ENCODE measurements around the gene ELOVL2.
"Not testable (repeated sequence)": the region's sequence is repeated elsewhere in the genome, so short reads cannot be mapped to it uniquely, and the experiment has no call there.

ELOVL2 gene

GRCh38 chr6:11023032-11023431 is 21.1 kb downstream of the ELOVL2 start:
- DNase-seq (ENCODE audit: low read depth in 1 of 2, low spot score in 1 of 2) = no peak

- no peak for DNase-seq (ENCODE audit: low read depth in 1 of 2, low spot score in 1 of 2)
Measured at GRCh38 chr6:11021714-11022113, 22.4 kb downstream of the ELOVL2 start.

DNA sequence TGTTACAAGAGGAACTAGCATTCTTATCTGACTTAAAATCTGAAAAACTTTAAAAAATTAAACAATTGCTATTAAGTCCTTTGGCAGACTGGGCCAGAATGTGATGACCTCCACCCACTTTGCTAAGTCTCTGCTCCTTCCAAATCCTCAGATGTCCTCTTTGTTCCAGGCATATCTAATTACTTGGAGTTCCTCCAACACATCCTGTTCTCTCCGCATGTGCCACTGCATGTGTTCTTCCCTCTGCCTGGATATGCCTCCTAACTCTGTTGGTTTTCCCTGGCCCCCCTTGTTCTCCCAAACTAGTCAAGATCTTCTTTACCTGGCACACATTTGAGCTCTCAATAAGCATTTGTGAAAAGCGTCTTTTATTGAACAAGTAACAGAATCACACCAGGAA is 23.1 kb downstream of the ELOVL2 start:
- DNase-seq (ENCODE audit: low read depth in 1 of 2, low spot score in 1 of 2) = no peak

GRCh38 chr6:11018225-11018624 is 25.9 kb downstream of the ELOVL2 start:
- no peak for DNase-seq (ENCODE audit: low read depth in 1 of 2, low spot score in 1 of 2)

- no peak for DNase-seq (ENCODE audit: low read depth in 1 of 2, low spot score in 1 of 2)
Measured at GRCh38 chr6:11017090-11017489, 27.0 kb downstream of the ELOVL2 start.

GRCh38 chr6:11016452-11016851 is 27.7 kb downstream of the ELOVL2 start:
- DNase-seq (ENCODE audit: low read depth in 1 of 2, low spot score in 1 of 2) = no peak

- DNase-seq (ENCODE audit: low read depth in 1 of 2, low spot score in 1 of 2) = no peak
Measured at GRCh38 chr6:11015102-11015501, 29.0 kb downstream of the ELOVL2 start.

- no peak for DNase-seq (ENCODE audit: low read depth in 1 of 2, low spot score in 1 of 2)
Measured at GRCh38 chr6:11013721-11014070, 30.4 kb downstream of the ELOVL2 start.

- DNase-seq (ENCODE audit: low read depth in 1 of 2, low spot score in 1 of 2) = no peak
Measured at GRCh38 chr6:11012976-11013720, 31.0 kb downstream of the ELOVL2 start.

DNA sequence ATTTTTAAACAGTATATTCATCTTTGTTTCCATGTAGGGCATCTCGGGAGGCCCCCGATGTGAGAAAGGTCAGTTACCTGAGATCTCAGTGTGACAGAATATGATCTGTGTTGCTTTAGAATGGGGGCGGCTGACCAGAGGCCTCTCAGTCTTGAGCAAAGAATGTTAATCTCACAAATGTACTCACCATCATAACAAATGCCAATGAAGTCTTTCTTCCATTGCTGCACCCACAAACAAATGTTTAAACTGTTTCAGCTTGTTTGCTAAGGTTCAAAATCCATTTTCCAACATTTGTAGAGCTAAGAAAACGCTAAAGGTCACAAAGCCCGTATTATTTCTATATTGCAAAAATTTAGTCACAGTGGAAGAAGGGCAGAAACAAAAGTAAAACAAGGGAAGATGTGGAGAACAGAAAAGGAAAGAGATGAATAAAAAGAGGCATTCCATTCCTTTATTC is 31.8 kb downstream of the ELOVL2 start:
- DNase-seq (ENCODE audit: low read depth in 1 of 2, low spot score in 1 of 2) = no peak

DNA sequence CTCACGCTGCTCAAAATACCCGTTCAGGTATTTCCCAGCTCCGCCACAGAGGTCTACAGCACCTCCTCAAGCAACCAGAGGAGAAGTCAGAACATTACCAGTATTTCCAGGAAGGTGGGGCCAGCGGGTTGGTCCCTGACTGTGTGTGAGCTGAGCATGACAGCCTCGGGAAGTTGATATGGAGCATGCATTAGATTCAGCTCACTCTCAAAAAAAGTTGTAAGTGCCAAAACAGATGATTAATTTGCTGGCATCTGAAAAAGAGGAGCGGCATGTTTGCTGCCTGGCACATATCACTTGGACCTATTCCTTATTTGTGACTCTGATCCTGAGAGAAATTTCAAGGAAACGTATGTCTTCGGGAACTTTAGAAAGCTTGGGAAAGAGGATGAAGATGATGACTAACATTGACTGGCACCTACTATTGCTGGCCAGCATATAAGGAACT is 32.3 kb downstream of the ELOVL2 start:
- DNase-seq (ENCODE audit: low read depth in 1 of 2, low spot score in 1 of 2) = no peak

GRCh38 chr6:11009353-11009752 is 34.8 kb downstream of the ELOVL2 start:
- DNase-seq (ENCODE audit: low read depth in 1 of 2, low spot score in 1 of 2) = no peak

- DNase-seq (ENCODE audit: low read depth in 1 of 2, low spot score in 1 of 2) = no peak
Measured at GRCh38 chr6:11008821-11009220, 35.3 kb downstream of the ELOVL2 start.

DNA sequence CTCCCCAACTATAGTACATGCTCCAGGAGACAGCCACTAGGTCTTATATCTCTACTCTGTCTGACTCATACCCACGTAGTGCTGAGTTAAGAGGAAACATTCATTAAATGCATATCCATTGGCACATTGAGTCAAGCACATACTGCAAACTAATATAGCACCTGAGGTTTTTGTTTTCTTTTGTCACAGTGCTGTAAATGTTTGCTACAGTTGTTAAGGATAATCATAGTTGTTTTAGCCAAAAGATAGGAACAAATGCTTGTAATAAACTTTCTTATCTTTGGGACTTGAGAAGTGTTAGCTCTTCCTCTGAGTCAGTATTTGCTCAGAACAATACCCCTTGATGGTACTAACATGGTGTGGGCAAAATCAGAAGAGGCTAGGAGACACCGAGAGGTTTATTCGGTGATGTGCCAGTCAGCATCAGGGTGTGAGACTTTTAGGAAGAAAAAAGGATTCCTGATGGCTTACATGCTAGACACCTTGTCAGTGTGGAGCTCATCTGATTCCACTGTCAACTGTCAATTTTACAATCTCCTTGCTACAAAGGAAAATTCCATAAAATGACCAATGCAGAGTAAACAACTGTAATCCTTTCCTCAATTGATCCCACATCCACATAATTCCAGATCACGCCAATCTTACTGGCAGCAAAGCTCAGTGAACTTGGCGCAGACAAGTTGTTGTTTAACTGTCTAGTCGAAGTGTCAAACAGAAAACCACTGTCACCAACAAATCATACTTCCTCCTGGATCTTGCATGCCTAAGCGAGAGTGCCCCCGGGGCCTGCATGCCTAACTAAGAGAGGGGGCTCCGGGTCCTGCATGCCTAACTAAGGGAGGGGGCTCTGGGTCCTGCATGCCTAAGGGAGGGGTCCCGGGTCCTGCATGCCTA is 36.1 kb downstream of the ELOVL2 start:
- no peak for DNase-seq (ENCODE audit: low read depth in 1 of 2, low spot score in 1 of 2)

- DNase-seq (ENCODE audit: low read depth in 1 of 2, low spot score in 1 of 2) = no peak
Measured at GRCh38 chr6:11006061-11006460, 38.0 kb downstream of the ELOVL2 start.

GRCh38 chr6:11003297-11003696 is 40.8 kb downstream of the ELOVL2 start:
- DNase-seq (ENCODE audit: low read depth in 1 of 2, low spot score in 1 of 2) = not testable (repeated sequence)

GRCh38 chr6:11002176-11002575 is 41.9 kb downstream of the ELOVL2 start:
- DNase-seq (ENCODE audit: low read depth in 1 of 2, low spot score in 1 of 2) = no peak

DNA sequence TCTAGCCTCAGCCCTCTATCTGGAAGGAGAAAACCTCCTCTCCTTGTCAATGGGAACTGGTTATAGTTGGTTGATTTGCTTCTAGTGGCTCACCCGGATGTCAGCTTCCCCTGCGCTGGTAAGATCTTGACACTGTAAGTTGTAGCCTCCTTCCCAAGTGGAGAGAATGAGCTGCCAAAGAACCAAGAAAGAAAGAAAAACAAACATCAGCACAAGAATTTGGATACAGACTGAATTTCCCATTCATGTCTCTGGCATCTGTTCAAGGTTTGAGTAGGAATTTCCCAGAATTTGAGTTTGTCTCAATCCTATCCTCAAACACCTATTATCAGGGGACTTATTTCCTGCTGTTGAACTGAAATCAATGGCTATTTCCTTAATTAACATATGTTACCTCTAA is 44.1 kb downstream of the ELOVL2 start:
- no peak for DNase-seq (ENCODE audit: low read depth in 1 of 2, low spot score in 1 of 2)

DNA sequence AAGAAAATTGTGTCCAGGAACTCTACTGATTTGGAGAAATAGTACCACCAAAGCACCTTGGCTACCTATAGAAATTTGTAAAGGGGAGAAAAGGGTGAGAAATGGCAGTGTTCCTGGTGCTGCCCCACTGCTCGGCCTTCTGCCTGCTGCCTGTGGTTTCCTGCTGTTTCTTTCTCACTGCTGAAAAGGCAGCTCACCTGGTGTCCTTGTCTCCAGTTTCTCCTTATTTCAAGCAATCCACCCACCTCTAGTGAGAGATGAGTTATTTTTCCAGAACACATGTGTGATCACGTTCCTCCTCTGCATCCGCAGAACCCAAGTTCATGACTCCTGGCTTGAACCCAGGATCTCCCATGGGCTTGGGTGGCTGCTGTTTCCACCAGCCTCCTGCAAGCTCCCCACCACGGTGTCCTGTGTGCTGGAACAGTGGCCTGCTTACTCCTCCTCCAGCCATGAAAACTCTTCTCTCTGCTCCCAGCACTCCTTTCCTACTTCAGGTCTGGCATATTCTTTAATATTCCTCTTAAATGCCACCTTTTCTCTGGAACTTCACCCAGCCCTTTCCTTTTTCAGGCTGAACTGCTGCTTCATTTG is 48.9 kb downstream of the ELOVL2 start:
- no peak for DNase-seq (ENCODE audit: low read depth in 1 of 2, low spot score in 1 of 2)

DNA sequence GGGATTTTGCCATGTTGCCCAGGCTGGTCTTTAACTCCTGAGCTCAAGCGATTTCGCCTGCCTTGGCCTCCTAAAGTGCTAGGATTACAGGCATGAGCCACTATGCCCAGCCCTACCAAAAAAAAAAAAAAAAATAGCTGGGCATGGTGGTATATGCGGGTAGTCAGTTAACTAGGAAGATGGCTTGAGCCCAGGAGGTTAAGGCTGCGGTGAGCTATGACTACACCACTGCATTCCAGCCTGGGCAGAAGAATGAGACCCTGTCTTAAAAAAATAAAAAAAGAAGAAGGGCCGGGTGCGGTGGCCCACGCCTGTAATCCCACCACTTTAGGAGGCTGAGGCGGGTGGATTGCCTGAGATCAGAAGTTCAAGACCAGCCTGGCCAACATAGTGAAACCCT is 50.2 kb downstream of the ELOVL2 start:
- no peak for DNase-seq (ENCODE audit: low read depth in 1 of 2, low spot score in 1 of 2)

- DNase-seq (ENCODE audit: low read depth in 1 of 2, low spot score in 1 of 2) = no peak
Measured at GRCh38 chr6:10991115-10991514, 53.0 kb downstream of the ELOVL2 start.

GRCh38 chr6:10989587-10989986 is 54.5 kb downstream of the ELOVL2 start:
- no peak for DNase-seq (ENCODE audit: low read depth in 1 of 2, low spot score in 1 of 2)

All from stimulated activated CD4-positive, alpha-beta T cell treated with anti-CD3 and anti-CD28 coated beads, Interleukin-15, amount 100 ng/mL, for 1 hour (primary cell).